WTC11 (cell line): ENCODE measurements around the gene ITPK1. TPM values are rescaled to one million over a fixed set of nuclear protein-coding genes. Genes with fewer than 3 reads are reported as not detected.

Experiments used
- ATAC-seq: fragments of 200-7000 bp; cut with Tn5 transposase; 2 replicates; pipeline ENCODE4 v1.10.0; 2021; ENCODE audit warnings: mild to moderate bottlenecking, moderate library complexity
- CTCF ChIA-PET: fragments of 300-600 bp; sonication (Branson Sonifier 250); formaldehyde crosslinking; loops from one replicate; lab custom pipeline; 2021; ENCODE audit warnings: antibody characterized with exemption; lab: Charles Lee
- POLR2A ChIA-PET: fragments of 350-600 bp; sonication (Branson Sonifier 250); formaldehyde crosslinking; loops from one replicate; lab custom pipeline; 2021; ENCODE audit warnings: antibody characterized with exemption; lab: Charles Lee
- DNase-seq: peaks from one replicate; pipeline ENCODE4 v3.0.0; 2021; ENCODE audit warnings: low spot score
- H3K27ac Mint-ChIP-seq: 2 replicates; pipeline ENCODE4 v1.8.0; 2021; ENCODE audit warnings: mixed read lengths
- H3K27me3 Mint-ChIP-seq: 2 replicates; pipeline ENCODE4 v1.8.0; 2021; ENCODE audit warnings: low read depth, mild to moderate bottlenecking, moderate library complexity, mixed read lengths
- H3K36me3 Mint-ChIP-seq: 2 replicates; pipeline ENCODE4 v1.8.0; 2021; ENCODE audit warnings: mixed read lengths
- H3K4me1 Mint-ChIP-seq: 2 replicates; pipeline ENCODE4 v1.8.0; 2022; ENCODE audit warnings: mixed read lengths
- H3K4me3 Mint-ChIP-seq: 2 replicates; pipeline ENCODE4 v1.8.0; 2021; ENCODE audit warnings: mild to moderate bottlenecking, moderate library complexity, mixed read lengths
- H3K9me3 Mint-ChIP-seq: 2 replicates; pipeline ENCODE4 v1.8.0; 2021; ENCODE audit warnings: mixed read lengths
- ATF1 ChIP-seq: sonication (generic); formaldehyde crosslinking; IDR thresholded peaks from 2 replicates; pipeline ENCODE4 v1.8.1; 2023; ENCODE audit warnings: mild to moderate bottlenecking, moderate library complexity, missing genetic modification reagents
- ELF4 ChIP-seq: sonication (generic); formaldehyde crosslinking; IDR thresholded peaks from 2 replicates; pipeline ENCODE4 v1.8.1; 2022; ENCODE audit warnings: low read depth, mild to moderate bottlenecking, moderate library complexity, missing genetic modification reagents
- ESRRA ChIP-seq: sonication (generic); formaldehyde crosslinking; IDR thresholded peaks from 2 replicates; pipeline ENCODE4 v1.8.1; 2022; ENCODE audit warnings: mild to moderate bottlenecking, missing genetic modification reagents, borderline replicate concordance
- FOXK1 ChIP-seq: sonication (generic); formaldehyde crosslinking; IDR thresholded peaks from 2 replicates; pipeline ENCODE4 v1.8.0; 2022; ENCODE audit warnings: mild to moderate bottlenecking, moderate library complexity, missing genetic modification reagents
- GRHL2 ChIP-seq: fragments of 250-450 bp; sonication (Bioruptor Pico); IDR thresholded peaks from 2 replicates; pipeline ENCODE4 v1.8.0; 2022; ENCODE audit warnings: mild to moderate bottlenecking, moderate library complexity; ENCODE audit not compliant: insufficient replicate concordance, severe bottlenecking
- HMGA2 ChIP-seq: fragments of 250-450 bp; sonication (Bioruptor Pico); IDR thresholded peaks from 2 replicates; pipeline ENCODE4 v1.4.0; 2021; ENCODE audit warnings: mild to moderate bottlenecking, moderate library complexity
- KAT7 ChIP-seq: sonication (generic); formaldehyde crosslinking; IDR thresholded peaks from 2 replicates; pipeline ENCODE4 v1.8.1; 2023; ENCODE audit warnings: missing genetic modification reagents, mild to moderate bottlenecking, borderline replicate concordance
- MXD4 ChIP-seq: fragments of 250-450 bp; sonication (Bioruptor Pico); IDR thresholded peaks from 2 replicates; pipeline ENCODE4 v1.8.0; 2021; ENCODE audit warnings: mild to moderate bottlenecking, moderate library complexity, borderline replicate concordance
- NR1H2 ChIP-seq: sonication (generic); formaldehyde crosslinking; IDR thresholded peaks from 2 replicates; pipeline ENCODE4 v1.9.0; 2021; ENCODE audit warnings: mild to moderate bottlenecking, moderate library complexity, missing genetic modification reagents
- NR3C1 ChIP-seq: sonication (generic); formaldehyde crosslinking; conservative IDR thresholded peaks from 2 replicates; pipeline ENCODE4 v1.8.1; 2023; ENCODE audit warnings: low read depth, mild to moderate bottlenecking, missing genetic modification reagents
- RORB ChIP-seq: fragments of 250-450 bp; sonication (Bioruptor Pico); IDR thresholded peaks from 2 replicates; pipeline ENCODE4 v1.9.0; 2021; ENCODE audit warnings: mild to moderate bottlenecking
- SMAD3 ChIP-seq: sonication (generic); formaldehyde crosslinking; IDR thresholded peaks from 2 replicates; pipeline ENCODE4 v1.8.0; 2022; ENCODE audit warnings: missing genetic modification reagents, mild to moderate bottlenecking, borderline replicate concordance
- SMAD4 ChIP-seq: sonication (generic); formaldehyde crosslinking; IDR thresholded peaks from 2 replicates; pipeline ENCODE4 v1.8.0; 2022; ENCODE audit warnings: mild to moderate bottlenecking, missing genetic modification reagents
- TEAD1 ChIP-seq: sonication (generic); formaldehyde crosslinking; IDR thresholded peaks from 2 replicates; pipeline ENCODE4 v1.8.0; 2022; ENCODE audit warnings: mild to moderate bottlenecking, missing genetic modification reagents
- ZNF121 ChIP-seq: sonication (generic); formaldehyde crosslinking; IDR thresholded peaks from 2 replicates; pipeline ENCODE4 v1.8.0; 2023; ENCODE audit warnings: missing genetic modification reagents
- ZNF138 ChIP-seq: sonication (generic); formaldehyde crosslinking; conservative IDR thresholded peaks from 2 replicates; pipeline ENCODE4 v1.8.1; 2022; ENCODE audit warnings: mild to moderate bottlenecking, moderate library complexity, missing genetic modification reagents
- ZNF219 ChIP-seq: sonication (generic); formaldehyde crosslinking; IDR thresholded peaks from 2 replicates; pipeline ENCODE4 v1.8.0; 2023; ENCODE audit warnings: missing genetic modification reagents, mild to moderate bottlenecking, borderline replicate concordance
- ZNF396 ChIP-seq: fragments of 250-450 bp; sonication (Bioruptor Pico); IDR thresholded peaks from 2 replicates; pipeline ENCODE4 v1.8.0; 2021; ENCODE audit warnings: mild to moderate bottlenecking, moderate library complexity, borderline replicate concordance
- ZNF416 ChIP-seq: fragments of 250-450 bp; sonication (Bioruptor Pico); IDR thresholded peaks from 2 replicates; pipeline ENCODE4 v1.9.0; 2021; ENCODE audit warnings: mild to moderate bottlenecking, inconsistent platforms
- total RNA-seq: library from RNA; stranded (reverse); gene quantifications from 3 replicates; pipeline ENCODE4 v1.2.3, GENCODE V29; 2021
- TF ChIP-seq, protein P1 (sequence below): fragments of 250-450 bp; sonication (Bioruptor Pico); IDR thresholded peaks from 2 replicates; pipeline ENCODE4 v1.9.0; 2021; ENCODE audit warnings: mild to moderate bottlenecking
- TF ChIP-seq, protein P2 (sequence below): sonication (generic); formaldehyde crosslinking; IDR thresholded peaks from 2 replicates; pipeline ENCODE4 v1.8.1; 2022; ENCODE audit warnings: mild to moderate bottlenecking, moderate library complexity, missing genetic modification reagents
- TF ChIP-seq, protein P3 (sequence below): fragments of 250-450 bp; sonication (Bioruptor Pico); IDR thresholded peaks from 2 replicates; pipeline ENCODE4 v1.9.0; 2021; ENCODE audit warnings: mild to moderate bottlenecking, borderline replicate concordance
- TF ChIP-seq, protein P4 (sequence below): sonication (generic); formaldehyde crosslinking; IDR thresholded peaks from 2 replicates; pipeline ENCODE4 v1.8.1; 2022; ENCODE audit warnings: missing genetic modification reagents, borderline replicate concordance
- TF ChIP-seq, protein P5 (sequence below): sonication (generic); formaldehyde crosslinking; IDR thresholded peaks from 2 replicates; pipeline ENCODE4 v1.8.0; 2022; ENCODE audit warnings: missing genetic modification reagents
- TF ChIP-seq, protein P6 (sequence below): sonication (generic); formaldehyde crosslinking; IDR thresholded peaks from 2 replicates; pipeline ENCODE4 v1.8.0; 2023; ENCODE audit warnings: missing genetic modification reagents

Gene ITPK1
- total RNA-seq, 1 experiment from 2014 or later, result 144 TPM

DNA sequence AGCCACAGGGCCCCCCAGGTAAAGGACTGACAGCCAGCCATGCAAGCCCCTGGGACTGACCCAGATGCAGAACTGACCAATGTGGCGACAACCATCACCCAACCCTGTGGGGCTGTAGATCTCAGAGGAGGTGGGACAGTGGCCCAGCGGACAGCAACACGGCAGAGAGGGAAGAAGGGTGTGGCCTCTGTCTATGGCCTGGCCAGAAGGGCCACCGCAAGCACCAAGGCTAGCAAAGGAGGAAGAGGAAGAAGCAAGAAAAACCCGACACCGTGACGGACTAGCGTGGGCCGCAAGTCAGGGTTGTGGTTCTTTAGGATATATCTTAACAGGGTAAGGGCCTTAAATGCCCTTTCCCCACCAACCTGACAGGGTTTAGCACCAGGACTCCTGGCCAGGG, 71.2 kb downstream of the ITPK1 start (continued):
- no peak for TF ChIP-seq ATF1 (CRISPR knock-in tag)
- TF ChIP-seq ZNF396 (CRISPR knock-in tag), result no peak
- TF ChIP-seq, protein P1, sequence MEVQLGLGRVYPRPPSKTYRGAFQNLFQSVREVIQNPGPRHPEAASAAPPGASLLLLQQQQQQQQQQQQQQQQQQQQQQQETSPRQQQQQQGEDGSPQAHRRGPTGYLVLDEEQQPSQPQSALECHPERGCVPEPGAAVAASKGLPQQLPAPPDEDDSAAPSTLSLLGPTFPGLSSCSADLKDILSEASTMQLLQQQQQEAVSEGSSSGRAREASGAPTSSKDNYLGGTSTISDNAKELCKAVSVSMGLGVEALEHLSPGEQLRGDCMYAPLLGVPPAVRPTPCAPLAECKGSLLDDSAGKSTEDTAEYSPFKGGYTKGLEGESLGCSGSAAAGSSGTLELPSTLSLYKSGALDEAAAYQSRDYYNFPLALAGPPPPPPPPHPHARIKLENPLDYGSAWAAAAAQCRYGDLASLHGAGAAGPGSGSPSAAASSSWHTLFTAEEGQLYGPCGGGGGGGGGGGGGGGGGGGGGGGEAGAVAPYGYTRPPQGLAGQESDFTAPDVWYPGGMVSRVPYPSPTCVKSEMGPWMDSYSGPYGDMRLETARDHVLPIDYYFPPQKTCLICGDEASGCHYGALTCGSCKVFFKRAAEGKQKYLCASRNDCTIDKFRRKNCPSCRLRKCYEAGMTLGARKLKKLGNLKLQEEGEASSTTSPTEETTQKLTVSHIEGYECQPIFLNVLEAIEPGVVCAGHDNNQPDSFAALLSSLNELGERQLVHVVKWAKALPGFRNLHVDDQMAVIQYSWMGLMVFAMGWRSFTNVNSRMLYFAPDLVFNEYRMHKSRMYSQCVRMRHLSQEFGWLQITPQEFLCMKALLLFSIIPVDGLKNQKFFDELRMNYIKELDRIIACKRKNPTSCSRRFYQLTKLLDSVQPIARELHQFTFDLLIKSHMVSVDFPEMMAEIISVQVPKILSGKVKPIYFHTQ, result no peak
- TF ChIP-seq HMGA2, result no peak
- TF ChIP-seq, protein P2, sequence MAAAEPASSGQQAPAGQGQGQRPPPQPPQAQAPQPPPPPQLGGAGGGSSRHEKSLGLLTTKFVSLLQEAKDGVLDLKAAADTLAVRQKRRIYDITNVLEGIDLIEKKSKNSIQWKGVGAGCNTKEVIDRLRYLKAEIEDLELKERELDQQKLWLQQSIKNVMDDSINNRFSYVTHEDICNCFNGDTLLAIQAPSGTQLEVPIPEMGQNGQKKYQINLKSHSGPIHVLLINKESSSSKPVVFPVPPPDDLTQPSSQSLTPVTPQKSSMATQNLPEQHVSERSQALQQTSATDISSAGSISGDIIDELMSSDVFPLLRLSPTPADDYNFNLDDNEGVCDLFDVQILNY (CRISPR knock-in tag), result no peak
- no peak for TF ChIP-seq SMAD4
- TF ChIP-seq ZNF219 (CRISPR knock-in tag), result no peak

DNA sequence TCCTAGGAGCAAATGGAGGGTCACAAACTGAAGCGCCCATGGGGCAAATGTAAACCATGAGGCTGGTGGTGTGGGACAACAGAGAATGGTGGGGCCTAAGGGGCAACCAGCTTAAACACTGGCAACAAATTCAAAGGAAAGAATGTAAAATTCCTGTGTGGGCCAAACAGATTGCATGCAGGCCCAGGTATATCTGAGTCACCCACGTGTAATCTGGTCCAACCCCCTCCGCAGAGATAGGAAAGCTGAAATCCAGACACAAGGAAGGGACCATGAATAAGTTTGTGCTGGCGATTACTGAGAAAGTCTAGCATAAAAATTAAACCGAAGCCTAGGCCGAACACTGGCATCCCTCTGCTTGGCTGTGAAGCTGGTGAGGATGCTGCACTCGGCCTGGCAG, 71.6 kb downstream of the ITPK1 start:
- Mint-ChIP-seq H3K27me3 (no peaks in the 10 kb centered on the region), H3K36me3 (peaks cover 12% of the 10 kb centered on the region; the same call in 1 of the 2 replicates), H3K27ac (no peak overlapping the region), H3K9me3 (no peaks in the 10 kb centered on the region), H3K4me3 (no peak overlapping the region)
- ChIA-PET POLR2A (no interaction called here), CTCF (interaction anchor here (1.1 to 2.0 kb wide), 4 partner anchors 10 to 92 kb away, joined by 3 to 8 read pairs (median 5); no protein-coding TSS in a partner anchor)
- no peak for DNase-seq
- TF ChIP-seq ZNF121 (no peak), ZNF138 (no peak), GRHL2 (no peak), RORB (CRISPR knock-in tag) (no peak), NR1H2 (no peak), KAT7 (CRISPR knock-in tag) (no peak), ESRRA (CRISPR knock-in tag) (no peak), NR3C1 (CRISPR knock-in tag) (no peak), ELF4 (CRISPR knock-in tag) (no peak), TEAD1 (CRISPR knock-in tag) (no peak), FOXK1 (CRISPR knock-in tag) (no peak), ZNF416 (CRISPR knock-in tag) (no peak), MXD4 (CRISPR knock-in tag) (no peak), SMAD3 (CRISPR knock-in tag) (no peak)
- TF ChIP-seq, protein P3, sequence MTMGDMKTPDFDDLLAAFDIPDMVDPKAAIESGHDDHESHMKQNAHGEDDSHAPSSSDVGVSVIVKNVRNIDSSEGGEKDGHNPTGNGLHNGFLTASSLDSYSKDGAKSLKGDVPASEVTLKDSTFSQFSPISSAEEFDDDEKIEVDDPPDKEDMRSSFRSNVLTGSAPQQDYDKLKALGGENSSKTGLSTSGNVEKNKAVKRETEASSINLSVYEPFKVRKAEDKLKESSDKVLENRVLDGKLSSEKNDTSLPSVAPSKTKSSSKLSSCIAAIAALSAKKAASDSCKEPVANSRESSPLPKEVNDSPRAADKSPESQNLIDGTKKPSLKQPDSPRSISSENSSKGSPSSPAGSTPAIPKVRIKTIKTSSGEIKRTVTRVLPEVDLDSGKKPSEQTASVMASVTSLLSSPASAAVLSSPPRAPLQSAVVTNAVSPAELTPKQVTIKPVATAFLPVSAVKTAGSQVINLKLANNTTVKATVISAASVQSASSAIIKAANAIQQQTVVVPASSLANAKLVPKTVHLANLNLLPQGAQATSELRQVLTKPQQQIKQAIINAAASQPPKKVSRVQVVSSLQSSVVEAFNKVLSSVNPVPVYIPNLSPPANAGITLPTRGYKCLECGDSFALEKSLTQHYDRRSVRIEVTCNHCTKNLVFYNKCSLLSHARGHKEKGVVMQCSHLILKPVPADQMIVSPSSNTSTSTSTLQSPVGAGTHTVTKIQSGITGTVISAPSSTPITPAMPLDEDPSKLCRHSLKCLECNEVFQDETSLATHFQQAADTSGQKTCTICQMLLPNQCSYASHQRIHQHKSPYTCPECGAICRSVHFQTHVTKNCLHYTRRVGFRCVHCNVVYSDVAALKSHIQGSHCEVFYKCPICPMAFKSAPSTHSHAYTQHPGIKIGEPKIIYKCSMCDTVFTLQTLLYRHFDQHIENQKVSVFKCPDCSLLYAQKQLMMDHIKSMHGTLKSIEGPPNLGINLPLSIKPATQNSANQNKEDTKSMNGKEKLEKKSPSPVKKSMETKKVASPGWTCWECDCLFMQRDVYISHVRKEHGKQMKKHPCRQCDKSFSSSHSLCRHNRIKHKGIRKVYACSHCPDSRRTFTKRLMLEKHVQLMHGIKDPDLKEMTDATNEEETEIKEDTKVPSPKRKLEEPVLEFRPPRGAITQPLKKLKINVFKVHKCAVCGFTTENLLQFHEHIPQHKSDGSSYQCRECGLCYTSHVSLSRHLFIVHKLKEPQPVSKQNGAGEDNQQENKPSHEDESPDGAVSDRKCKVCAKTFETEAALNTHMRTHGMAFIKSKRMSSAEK (CRISPR knock-in tag), result no peak
- TF ChIP-seq, protein P4, sequence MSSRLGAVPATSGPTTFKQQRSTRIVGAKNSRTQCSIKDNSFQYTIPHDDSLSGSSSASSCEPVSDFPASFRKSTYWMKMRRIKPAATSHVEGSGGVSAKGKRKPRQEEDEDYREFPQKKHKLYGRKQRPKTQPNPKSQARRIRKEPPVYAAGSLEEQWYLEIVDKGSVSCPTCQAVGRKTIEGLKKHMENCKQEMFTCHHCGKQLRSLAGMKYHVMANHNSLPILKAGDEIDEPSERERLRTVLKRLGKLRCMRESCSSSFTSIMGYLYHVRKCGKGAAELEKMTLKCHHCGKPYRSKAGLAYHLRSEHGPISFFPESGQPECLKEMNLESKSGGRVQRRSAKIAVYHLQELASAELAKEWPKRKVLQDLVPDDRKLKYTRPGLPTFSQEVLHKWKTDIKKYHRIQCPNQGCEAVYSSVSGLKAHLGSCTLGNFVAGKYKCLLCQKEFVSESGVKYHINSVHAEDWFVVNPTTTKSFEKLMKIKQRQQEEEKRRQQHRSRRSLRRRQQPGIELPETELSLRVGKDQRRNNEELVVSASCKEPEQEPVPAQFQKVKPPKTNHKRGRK, result no peak
- TF ChIP-seq, protein P5, sequence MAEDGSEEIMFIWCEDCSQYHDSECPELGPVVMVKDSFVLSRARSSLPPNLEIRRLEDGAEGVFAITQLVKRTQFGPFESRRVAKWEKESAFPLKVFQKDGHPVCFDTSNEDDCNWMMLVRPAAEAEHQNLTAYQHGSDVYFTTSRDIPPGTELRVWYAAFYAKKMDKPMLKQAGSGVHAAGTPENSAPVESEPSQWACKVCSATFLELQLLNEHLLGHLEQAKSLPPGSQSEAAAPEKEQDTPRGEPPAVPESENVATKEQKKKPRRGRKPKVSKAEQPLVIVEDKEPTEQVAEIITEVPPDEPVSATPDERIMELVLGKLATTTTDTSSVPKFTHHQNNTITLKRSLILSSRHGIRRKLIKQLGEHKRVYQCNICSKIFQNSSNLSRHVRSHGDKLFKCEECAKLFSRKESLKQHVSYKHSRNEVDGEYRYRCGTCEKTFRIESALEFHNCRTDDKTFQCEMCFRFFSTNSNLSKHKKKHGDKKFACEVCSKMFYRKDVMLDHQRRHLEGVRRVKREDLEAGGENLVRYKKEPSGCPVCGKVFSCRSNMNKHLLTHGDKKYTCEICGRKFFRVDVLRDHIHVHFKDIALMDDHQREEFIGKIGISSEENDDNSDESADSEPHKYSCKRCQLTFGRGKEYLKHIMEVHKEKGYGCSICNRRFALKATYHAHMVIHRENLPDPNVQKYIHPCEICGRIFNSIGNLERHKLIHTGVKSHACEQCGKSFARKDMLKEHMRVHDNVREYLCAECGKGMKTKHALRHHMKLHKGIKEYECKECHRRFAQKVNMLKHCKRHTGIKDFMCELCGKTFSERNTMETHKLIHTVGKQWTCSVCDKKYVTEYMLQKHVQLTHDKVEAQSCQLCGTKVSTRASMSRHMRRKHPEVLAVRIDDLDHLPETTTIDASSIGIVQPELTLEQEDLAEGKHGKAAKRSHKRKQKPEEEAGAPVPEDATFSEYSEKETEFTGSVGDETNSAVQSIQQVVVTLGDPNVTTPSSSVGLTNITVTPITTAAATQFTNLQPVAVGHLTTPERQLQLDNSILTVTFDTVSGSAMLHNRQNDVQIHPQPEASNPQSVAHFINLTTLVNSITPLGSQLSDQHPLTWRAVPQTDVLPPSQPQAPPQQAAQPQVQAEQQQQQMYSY (CRISPR knock-in tag), result no peak
- TF ChIP-seq, protein P6, sequence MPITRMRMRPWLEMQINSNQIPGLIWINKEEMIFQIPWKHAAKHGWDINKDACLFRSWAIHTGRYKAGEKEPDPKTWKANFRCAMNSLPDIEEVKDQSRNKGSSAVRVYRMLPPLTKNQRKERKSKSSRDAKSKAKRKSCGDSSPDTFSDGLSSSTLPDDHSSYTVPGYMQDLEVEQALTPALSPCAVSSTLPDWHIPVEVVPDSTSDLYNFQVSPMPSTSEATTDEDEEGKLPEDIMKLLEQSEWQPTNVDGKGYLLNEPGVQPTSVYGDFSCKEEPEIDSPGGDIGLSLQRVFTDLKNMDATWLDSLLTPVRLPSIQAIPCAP (CRISPR knock-in tag), result no peak
- TF ChIP-seq, all 79 proteins: peak for 0
- no peak for ATAC-seq
- peaks cover 93% of the 10 kb centered on the region for H3K4me1 Mint-ChIP-seq
